ENCODE data around the gene TCF7L2.

TCF7L2 gene

DNA sequence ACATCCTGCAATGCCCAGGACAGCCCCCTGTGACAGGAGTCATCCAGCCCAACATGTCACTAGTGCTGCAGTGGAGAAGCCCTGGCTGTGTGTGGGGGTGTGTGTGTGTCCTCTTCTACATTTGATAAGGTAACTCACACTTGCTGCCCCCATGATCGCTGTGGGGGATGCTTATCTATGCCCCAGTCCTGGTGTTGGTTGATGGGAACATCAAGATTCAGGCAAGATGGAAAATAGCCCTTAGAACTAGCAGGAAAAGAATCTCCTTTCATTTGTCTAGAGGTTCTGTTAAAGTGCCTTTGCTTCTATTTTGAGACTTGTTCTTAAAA is 52.4 kb downstream of the TCF7L2 start:
- TF ChIP-seq, protein P1, sequence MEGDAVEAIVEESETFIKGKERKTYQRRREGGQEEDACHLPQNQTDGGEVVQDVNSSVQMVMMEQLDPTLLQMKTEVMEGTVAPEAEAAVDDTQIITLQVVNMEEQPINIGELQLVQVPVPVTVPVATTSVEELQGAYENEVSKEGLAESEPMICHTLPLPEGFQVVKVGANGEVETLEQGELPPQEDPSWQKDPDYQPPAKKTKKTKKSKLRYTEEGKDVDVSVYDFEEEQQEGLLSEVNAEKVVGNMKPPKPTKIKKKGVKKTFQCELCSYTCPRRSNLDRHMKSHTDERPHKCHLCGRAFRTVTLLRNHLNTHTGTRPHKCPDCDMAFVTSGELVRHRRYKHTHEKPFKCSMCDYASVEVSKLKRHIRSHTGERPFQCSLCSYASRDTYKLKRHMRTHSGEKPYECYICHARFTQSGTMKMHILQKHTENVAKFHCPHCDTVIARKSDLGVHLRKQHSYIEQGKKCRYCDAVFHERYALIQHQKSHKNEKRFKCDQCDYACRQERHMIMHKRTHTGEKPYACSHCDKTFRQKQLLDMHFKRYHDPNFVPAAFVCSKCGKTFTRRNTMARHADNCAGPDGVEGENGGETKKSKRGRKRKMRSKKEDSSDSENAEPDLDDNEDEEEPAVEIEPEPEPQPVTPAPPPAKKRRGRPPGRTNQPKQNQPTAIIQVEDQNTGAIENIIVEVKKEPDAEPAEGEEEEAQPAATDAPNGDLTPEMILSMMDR (IDR thresholded peaks at IDR 0.05; ENCODE audit: low read depth, low read length), result no peak
- Histone ChIP-seq H3K36me3 (no peaks in the 10 kb centered on the region), H3K4me3 (ENCODE audit: low read depth, low read length) (no peak overlapping the region), H3K27ac (no peak overlapping the region), H3K27me3 (ENCODE audit: insufficient read depth, low read depth, severe bottlenecking) (no peaks in the 10 kb centered on the region), H3K9me3 (ENCODE audit: severe bottlenecking) (no peaks in the 10 kb centered on the region)
- DNase-seq, result no peak

DNA sequence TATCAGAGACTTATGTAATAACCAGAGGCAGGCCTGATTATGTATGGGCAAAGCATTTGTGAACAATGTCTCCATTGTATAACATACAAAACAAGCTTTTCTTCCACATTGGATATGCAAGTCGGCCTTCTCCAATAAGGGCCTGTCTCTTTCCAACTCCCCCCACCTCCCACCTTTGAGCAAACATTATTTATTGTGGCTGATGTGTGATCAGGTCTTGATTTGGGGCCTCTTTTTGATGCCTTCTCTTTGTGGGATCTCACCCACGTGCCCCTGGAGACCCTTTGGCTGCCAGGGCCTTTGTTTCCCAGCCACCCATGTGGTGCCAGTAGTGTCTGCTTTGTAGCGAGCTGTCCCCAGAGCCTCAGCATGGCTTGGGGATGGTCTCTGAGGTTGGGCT is 53.0 kb downstream of the TCF7L2 start:
- Histone ChIP-seq H3K36me3 (no peaks in the 10 kb centered on the region), H3K27me3 (ENCODE audit: insufficient read depth, low read depth, severe bottlenecking) (no peaks in the 10 kb centered on the region), H3K27ac (no peak overlapping the region), H3K9me3 (ENCODE audit: severe bottlenecking) (no peaks in the 10 kb centered on the region), H3K4me3 (ENCODE audit: low read depth, low read length) (no peak overlapping the region)
- DNase-seq, result no peak
- TF ChIP-seq, protein P1 (IDR thresholded peaks at IDR 0.05; ENCODE audit: low read depth, low read length), result no peak

DNA sequence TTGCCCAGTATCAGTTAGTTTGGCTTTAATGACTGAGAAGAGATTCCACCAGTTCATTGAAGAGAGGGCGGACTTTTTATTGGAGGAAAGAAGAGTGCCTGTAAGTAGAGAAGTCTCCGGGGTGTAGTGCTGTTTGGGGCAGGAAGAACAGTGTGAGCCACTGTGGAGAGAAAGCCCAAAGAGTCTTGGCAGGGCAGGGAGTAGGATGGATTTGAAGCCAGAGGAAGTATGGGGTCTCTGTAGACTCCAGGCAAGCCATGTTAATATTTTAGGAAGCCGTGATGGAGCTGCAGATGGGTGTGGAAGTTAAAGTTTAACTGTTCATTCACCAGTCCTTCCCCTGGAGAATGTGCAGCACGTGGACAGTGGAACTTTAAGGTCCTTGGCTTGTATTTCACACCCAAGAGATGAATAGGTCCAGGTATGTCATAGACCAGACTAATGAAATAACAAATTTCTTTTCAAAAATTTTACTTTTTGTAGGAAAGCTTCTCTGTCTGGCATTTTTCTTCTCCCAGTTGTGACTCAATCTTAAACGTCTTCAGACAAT is 54.1 kb downstream of the TCF7L2 start:
- no peaks in the 10 kb centered on the region for H3K9me3 ChIP-seq (ENCODE audit: severe bottlenecking)
- TF ChIP-seq, protein P1 (IDR thresholded peaks at IDR 0.05; ENCODE audit: low read depth, low read length), result no peak
- no peaks in the 10 kb centered on the region for H3K36me3 ChIP-seq
- no peak overlapping the region for H3K27ac ChIP-seq
- no peak for DNase-seq
- no peak overlapping the region for H3K4me3 ChIP-seq (ENCODE audit: low read depth, low read length)
- no peaks in the 10 kb centered on the region for H3K27me3 ChIP-seq (ENCODE audit: insufficient read depth, low read depth, severe bottlenecking)

DNA sequence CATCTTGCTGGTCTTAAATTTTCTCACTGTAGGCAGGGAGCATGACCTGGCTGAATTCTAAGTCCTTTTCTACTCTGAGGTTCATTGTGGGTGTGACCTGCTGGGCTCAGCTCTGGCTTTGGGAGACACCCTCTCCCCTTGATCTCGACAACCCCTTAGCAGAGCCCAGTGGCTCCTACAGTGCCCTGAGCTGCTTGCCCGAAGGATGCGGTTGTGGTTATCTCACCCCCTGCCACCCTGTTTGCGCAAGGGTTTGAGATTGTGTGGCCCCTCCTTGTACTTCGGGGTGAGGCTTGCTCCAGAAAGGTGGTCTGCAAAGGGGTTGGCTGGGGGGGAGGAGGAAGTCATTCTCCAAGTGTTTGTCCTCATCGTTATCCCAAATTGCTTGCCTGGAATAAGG is 55.3 kb downstream of the TCF7L2 start:
- no peak overlapping the region for H3K4me3 ChIP-seq (ENCODE audit: low read depth, low read length)
- no peak for DNase-seq
- H3K36me3 ChIP-seq, result no peaks in the 10 kb centered on the region
- H3K9me3 ChIP-seq (ENCODE audit: severe bottlenecking), result no peaks in the 10 kb centered on the region
- H3K27me3 ChIP-seq (ENCODE audit: insufficient read depth, low read depth, severe bottlenecking), result no peaks in the 10 kb centered on the region
- TF ChIP-seq, protein P1 (IDR thresholded peaks at IDR 0.05; ENCODE audit: low read depth, low read length), result no peak
- H3K27ac ChIP-seq, result no peak overlapping the region

DNA sequence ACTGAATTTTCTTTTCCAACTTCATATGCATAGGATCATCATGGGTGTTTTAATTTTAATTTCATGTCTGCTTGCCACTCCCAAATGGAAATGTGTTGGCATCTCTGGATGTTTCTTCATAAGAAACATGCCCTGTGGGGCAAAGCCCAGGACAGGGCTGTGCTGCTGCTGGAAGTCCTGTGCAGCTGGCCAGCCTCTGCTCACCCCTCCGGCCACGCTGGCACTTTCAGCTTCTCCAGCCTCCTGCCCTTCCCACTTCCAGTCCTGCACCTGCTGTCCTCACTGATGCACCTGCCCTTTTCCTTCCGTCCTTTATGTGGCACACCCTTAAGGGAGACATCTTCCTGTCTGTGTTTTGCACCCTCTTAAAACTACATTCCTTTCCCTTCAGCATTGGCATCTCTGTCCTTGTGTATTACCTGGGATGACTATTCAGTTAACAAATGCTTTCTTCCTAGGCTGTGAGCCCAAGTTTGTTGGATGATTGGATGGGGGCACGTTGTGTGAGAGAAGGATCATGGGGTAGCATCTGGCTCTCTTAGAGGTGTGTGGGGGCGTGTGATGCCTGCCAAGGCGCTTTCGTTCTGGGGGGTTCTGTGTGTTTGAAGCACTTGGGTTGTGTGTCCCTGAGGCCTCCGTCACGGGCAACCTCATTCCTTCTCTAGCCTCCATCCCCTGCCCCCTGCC is 56.8 kb downstream of the TCF7L2 start:
- H3K9me3 ChIP-seq (ENCODE audit: severe bottlenecking), result no peaks in the 10 kb centered on the region
- TF ChIP-seq, protein P1 (IDR thresholded peaks at IDR 0.05; ENCODE audit: low read depth, low read length), result no peak
- H3K4me3 ChIP-seq (ENCODE audit: low read depth, low read length), result no peak overlapping the region
- H3K27me3 ChIP-seq (ENCODE audit: insufficient read depth, low read depth, severe bottlenecking), result no peaks in the 10 kb centered on the region
- H3K36me3 ChIP-seq, result no peaks in the 10 kb centered on the region
- no peak for DNase-seq
- H3K27ac ChIP-seq, result no peak overlapping the region

DNA sequence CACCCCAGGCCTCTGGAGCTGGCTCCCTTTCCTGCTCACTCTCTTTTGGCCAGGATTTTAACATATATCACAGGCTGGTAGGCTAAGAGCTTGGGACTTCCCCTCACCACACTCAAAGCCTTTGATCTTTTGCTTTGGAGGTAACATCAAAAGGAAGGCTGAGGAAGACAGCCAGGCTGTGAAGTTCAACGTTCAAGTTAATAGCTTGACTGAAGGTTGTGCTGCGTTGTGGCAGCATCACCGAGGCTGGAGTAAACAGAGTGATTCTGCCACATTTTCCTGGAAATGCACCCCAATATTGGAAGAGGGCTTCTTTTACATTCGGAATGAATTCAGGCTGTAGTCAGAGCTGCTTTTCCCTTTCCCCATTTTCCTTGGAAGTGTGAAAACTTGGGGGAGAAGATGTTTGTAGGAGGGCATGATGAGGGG is 57.3 kb downstream of the TCF7L2 start:
- Histone ChIP-seq H3K36me3 (no peaks in the 10 kb centered on the region), H3K27me3 (ENCODE audit: insufficient read depth, low read depth, severe bottlenecking) (no peaks in the 10 kb centered on the region), H3K27ac (no peak overlapping the region), H3K4me3 (ENCODE audit: low read depth, low read length) (no peak overlapping the region), H3K9me3 (ENCODE audit: severe bottlenecking) (no peaks in the 10 kb centered on the region)
- DNase-seq, result no peak
- TF ChIP-seq, protein P1 (IDR thresholded peaks at IDR 0.05; ENCODE audit: low read depth, low read length), result no peak

Data from WERI-Rb-1 (cell line).